KOPT-K1 (cell line): ENCODE data around the gene UROS.

Experiments used
- H3K27ac ChIP-seq: fragments of 200-600 bp; sonication (generic); 2 replicates; pipeline ENCODE4 v1.5.1; 2016; ENCODE audit warnings: antibody characterized with exemption, mild to moderate bottlenecking, low read depth, low read length; ENCODE audit not compliant: poor library complexity, severe bottlenecking
- H3K36me3 ChIP-seq: fragments of 200-600 bp; sonication (generic); 2 replicates; pipeline ENCODE4 v1.5.1; 2017; ENCODE audit warnings: antibody characterized with exemption, mild to moderate bottlenecking, low read length, moderate library complexity; ENCODE audit not compliant: insufficient read depth
- H3K9me3 ChIP-seq: fragments of 200-600 bp; sonication (generic); 2 replicates; pipeline ENCODE4 v1.5.1; 2017; ENCODE audit warnings: antibody characterized with exemption, low read length, mild to moderate bottlenecking; ENCODE audit not compliant: insufficient read depth, poor library complexity, severe bottlenecking

UROS gene

GRCh38 chr10:125844751-125845221, 21.7 kb upstream of the UROS start:
- H3K9me3 ChIP-seq = no peaks in the 10 kb centered on the region
- peaks cover 64% of the 10 kb centered on the region for H3K36me3 ChIP-seq
- H3K27ac ChIP-seq = no peak overlapping the region

GRCh38 chr10:125843603-125844329, 20.7 kb upstream of the UROS start:
- no peaks in the 10 kb centered on the region for H3K9me3 ChIP-seq
- H3K27ac ChIP-seq = no peak overlapping the region
- H3K36me3 ChIP-seq = peaks cover 74% of the 10 kb centered on the region

- H3K27ac ChIP-seq = no peak overlapping the region
- H3K9me3 ChIP-seq = no peaks in the 10 kb centered on the region
- peaks cover 92% of the 10 kb centered on the region for H3K36me3 ChIP-seq
Measured at GRCh38 chr10:125840955-125841354, 17.9 kb upstream of the UROS start.

GRCh38 chr10:125840406-125840805, 17.3 kb upstream of the UROS start:
- no peaks in the 10 kb centered on the region for H3K9me3 ChIP-seq
- H3K27ac ChIP-seq = no peak overlapping the region
- peaks cover 92% of the 10 kb centered on the region for H3K36me3 ChIP-seq

- peaks cover 92% of the 10 kb centered on the region for H3K36me3 ChIP-seq
- H3K9me3 ChIP-seq = no peaks in the 10 kb centered on the region
- H3K27ac ChIP-seq = no peak overlapping the region
Measured at GRCh38 chr10:125838802-125839575, 15.9 kb upstream of the UROS start.

- H3K27ac ChIP-seq = no peak overlapping the region
- no peaks in the 10 kb centered on the region for H3K9me3 ChIP-seq
- peaks cover 99% of the 10 kb centered on the region for H3K36me3 ChIP-seq
Measured at GRCh38 chr10:125836746-125837145, 13.7 kb upstream of the UROS start.

- Histone ChIP-seq H3K27ac (no peak overlapping the region), H3K36me3 (peaks cover 81% of the 10 kb centered on the region), H3K9me3 (no peaks in the 10 kb centered on the region)
Measured at GRCh38 chr10:125828311-125828710, 5.3 kb upstream of the UROS start.

GRCh38 chr10:125827133-125827532, 4.1 kb upstream of the UROS start:
- peaks cover 69% of the 10 kb centered on the region for H3K36me3 ChIP-seq
- H3K9me3 ChIP-seq = no peaks in the 10 kb centered on the region
- no peak overlapping the region for H3K27ac ChIP-seq

GRCh38 chr10:125824736-125825135, 1.7 kb upstream of the UROS start:
- H3K36me3 ChIP-seq = peaks cover 45% of the 10 kb centered on the region
- no peaks in the 10 kb centered on the region for H3K9me3 ChIP-seq
- peak overlapping the region; percentile 89 for H3K27ac ChIP-seq

- peaks cover 35% of the 10 kb centered on the region for H3K36me3 ChIP-seq
Measured at GRCh38 chr10:125823663-125824251, 699 bp upstream of the UROS start.

GRCh38 chr10:125820701-125821100, 2.4 kb downstream of the UROS start:
- H3K27ac ChIP-seq = no peak overlapping the region
- peaks cover 8% of the 10 kb centered on the region for H3K36me3 ChIP-seq
- H3K9me3 ChIP-seq = no peaks in the 10 kb centered on the region

More at GRCh38 chr10:125823663-125824251, 699 bp upstream of the UROS start:
- Histone ChIP-seq H3K9me3 (no peaks in the 10 kb centered on the region), H3K27ac (peak overlapping the region; percentile 89)

GRCh38 chr10:125817337-125817946, 5.6 kb downstream of the UROS start:
- Histone ChIP-seq H3K36me3 (peaks cover 32% of the 10 kb centered on the region), H3K27ac (no peak overlapping the region)

GRCh38 chr10:125816548-125816947, 6.5 kb downstream of the UROS start:
- Histone ChIP-seq H3K36me3 (peaks cover 32% of the 10 kb centered on the region), H3K9me3 (no peaks in the 10 kb centered on the region), H3K27ac (no peak overlapping the region)

More at GRCh38 chr10:125817337-125817946, 5.6 kb downstream of the UROS start:
- H3K9me3 ChIP-seq = no peaks in the 10 kb centered on the region

- Histone ChIP-seq H3K27ac (no peak overlapping the region), H3K36me3 (peaks cover 40% of the 10 kb centered on the region), H3K9me3 (no peaks in the 10 kb centered on the region)
Measured at GRCh38 chr10:125815764-125816163, 7.3 kb downstream of the UROS start.
